RPMI8226 (cell line): ENCODE data around the gene CSTPP1.
"Not testable (repeated sequence)": the region's sequence is repeated elsewhere in the genome, so short reads cannot be mapped to it uniquely, and the experiment has no call there.

Experiments
- DNase-seq: peaks from one replicate; pipeline ENCODE4 v3.0.0-alpha.2; 2015

CSTPP1 gene

GRCh38 chr11:47106798-47107411 is 170.3 kb downstream of the CSTPP1 start:
- DNase-seq: no peak

- DNase-seq: no peak
Measured at GRCh38 chr11:47107744-47108143, 171.2 kb downstream of the CSTPP1 start.

- DNase-seq: no peak
Measured at GRCh38 chr11:47108214-47108613, 171.7 kb downstream of the CSTPP1 start.

- no peak for DNase-seq
Measured at GRCh38 chr11:47109051-47109726, 172.6 kb downstream of the CSTPP1 start.

- no peak for DNase-seq
Measured at GRCh38 chr11:47109727-47110246, 173.2 kb downstream of the CSTPP1 start.

GRCh38 chr11:47111318-47111804 is 174.8 kb downstream of the CSTPP1 start:
- no peak for DNase-seq

- not testable (repeated sequence) for DNase-seq
Measured at GRCh38 chr11:47112941-47113340, 176.4 kb downstream of the CSTPP1 start.

- DNase-seq: not testable (repeated sequence)
Measured at GRCh38 chr11:47118958-47119688, 182.6 kb downstream of the CSTPP1 start.

- DNase-seq: no peak
Measured at GRCh38 chr11:47121056-47121455, 184.5 kb downstream of the CSTPP1 start.

- no peak for DNase-seq
Measured at GRCh38 chr11:47121731-47122130, 185.2 kb downstream of the CSTPP1 start.

GRCh38 chr11:47123094-47123493 is 186.5 kb downstream of the CSTPP1 start:
- no peak for DNase-seq

GRCh38 chr11:47124675-47125074 is 188.1 kb downstream of the CSTPP1 start:
- DNase-seq: no peak

- DNase-seq: no peak
Measured at GRCh38 chr11:47125083-47125482, 188.5 kb downstream of the CSTPP1 start.

- DNase-seq: no peak
Measured at GRCh38 chr11:47127213-47127612, 190.7 kb downstream of the CSTPP1 start.

GRCh38 chr11:47130543-47130942 is 194.0 kb downstream of the CSTPP1 start:
- no peak for DNase-seq

- no peak for DNase-seq
Measured at GRCh38 chr11:47131136-47131535, 194.6 kb downstream of the CSTPP1 start.

GRCh38 chr11:47132490-47132889 is 195.9 kb downstream of the CSTPP1 start:
- no peak for DNase-seq

- DNase-seq: no peak
Measured at GRCh38 chr11:47132981-47133380, 196.4 kb downstream of the CSTPP1 start.

- DNase-seq: no peak
Measured at GRCh38 chr11:47136327-47136726, 199.8 kb downstream of the CSTPP1 start.

- no peak for DNase-seq
Measured at GRCh38 chr11:47136921-47137320, 200.4 kb downstream of the CSTPP1 start.

GRCh38 chr11:47137476-47137875 is 200.9 kb downstream of the CSTPP1 start:
- no peak for DNase-seq

- DNase-seq: no peak
Measured at GRCh38 chr11:47139878-47140277, 203.3 kb downstream of the CSTPP1 start.

GRCh38 chr11:47143322-47143721 is 206.8 kb downstream of the CSTPP1 start:
- DNase-seq: no peak

GRCh38 chr11:47144541-47144940 is 208.0 kb downstream of the CSTPP1 start:
- DNase-seq: no peak
